T-helper 2 cell (primary cell): Measurements from ENCODE around the gene FBXL12.
A peak's percentile ranks its signal among the peaks of the same experiment; 100 is the strongest.
"Not testable (repeated sequence)": the region's sequence is repeated elsewhere in the genome, so short reads cannot be mapped to it uniquely, and the experiment has no call there.

Experiments used
- DNase-seq, 5 experiments: peaks; one replicate each; pipeline versions ENCODE4 v3.0.0 to v3.0.0-alpha.2; 2012 to 2022

The FBXL12 gene

GRCh38 chr19:9838324-9838723 is 19.4 kb upstream of the FBXL12 start:
- no peak for DNase-seq

GRCh38 chr19:9836021-9836420 is 17.1 kb upstream of the FBXL12 start:
- no peak for DNase-seq

- DNase-seq: no peak
These were observed 16.6 kb upstream of the FBXL12 start for GRCh38 chr19:9835507-9835949.

GRCh38 chr19:9834726-9835506 is 16.0 kb upstream of the FBXL12 start, which contains the start of gene PIN1:
Gene PIN1, plus strand, starts transcription at chr19:9835318. Its CDS starts 27 bp downstream, at chr19:9835345.
- DNase-seq: peak; percentile 99

GRCh38 chr19:9834307-9834725 is 15.4 kb upstream of the FBXL12 start:
- DNase-seq: no peak

- DNase-seq: no peak
These were observed 9.7 kb upstream of the FBXL12 start for GRCh38 chr19:9828551-9829063.

GRCh38 chr19:9827289-9828238 is 8.7 kb upstream of the FBXL12 start, which contains the start of gene UBL5:
Gene UBL5, plus strand, starts transcription at chr19:9827918. Its CDS starts 420 bp downstream, at chr19:9828338.
- peak; percentile 67 to 93 (median 84) for DNase-seq

GRCh38 chr19:9823816-9824215 is 4.9 kb upstream of the FBXL12 start:
- no peak for DNase-seq

GRCh38 chr19:9820034-9820433 is 1.2 kb upstream of the FBXL12 start:
- DNase-seq: not testable (repeated sequence)

- no peak for DNase-seq
These were observed 674 bp upstream of the FBXL12 start for GRCh38 chr19:9819596-9819909.

- no peak for DNase-seq
These were observed 625 bp downstream of the FBXL12 start for GRCh38 chr19:9818175-9818733.

- no peak for DNase-seq
These were observed 7.7 kb downstream of the FBXL12 start for GRCh38 chr19:9811139-9811538.

GRCh38 chr19:9808855-9809824 is 9.7 kb downstream of the FBXL12 start:
- peak in 3 of 5 experiments; percentile 24 to 75 (median 64) for DNase-seq

- no peak for DNase-seq
These were observed 12.1 kb downstream of the FBXL12 start for GRCh38 chr19:9806803-9807202.

GRCh38 chr19:9801976-9802375 is 16.9 kb downstream of the FBXL12 start:
- no peak for DNase-seq

- DNase-seq: peak in 1 of 5 experiments; percentile 78
These were observed 19.7 kb downstream of the FBXL12 start for GRCh38 chr19:9799162-9799561.

- DNase-seq: no peak
These were observed 21.0 kb downstream of the FBXL12 start for GRCh38 chr19:9797871-9798270.

- peak; percentile 43 to 93 (median 79) for DNase-seq
These were observed 22.6 kb downstream of the FBXL12 start for GRCh38 chr19:9796113-9796773.

- DNase-seq: peak in 3 of 5 experiments; percentile 43 to 90 (median 61)
These were observed 25.7 kb downstream of the FBXL12 start for GRCh38 chr19:9793071-9793591.

GRCh38 chr19:9792206-9793070 is 26.4 kb downstream of the FBXL12 start:
- peak; percentile 82 to 96 (median 91) for DNase-seq
